ENCODE data around the gene GDF11. TPM values are rescaled to one million over a fixed set of nuclear protein-coding genes. Genes with fewer than 3 reads are reported as not detected.

The GDF11 gene
- total RNA-seq, 1 donor from 2014 or later = 1.4 TPM

- no peak for DNase-seq
These were observed 34.9 kb upstream of the GDF11 start, which contains the start of gene ITGA7 for GRCh38 chr12:55707841-55708694. Gene ITGA7 (minus strand): TSS chr12:55707904. CDS start chr12:55707682, 222 bp downstream.

DNA sequence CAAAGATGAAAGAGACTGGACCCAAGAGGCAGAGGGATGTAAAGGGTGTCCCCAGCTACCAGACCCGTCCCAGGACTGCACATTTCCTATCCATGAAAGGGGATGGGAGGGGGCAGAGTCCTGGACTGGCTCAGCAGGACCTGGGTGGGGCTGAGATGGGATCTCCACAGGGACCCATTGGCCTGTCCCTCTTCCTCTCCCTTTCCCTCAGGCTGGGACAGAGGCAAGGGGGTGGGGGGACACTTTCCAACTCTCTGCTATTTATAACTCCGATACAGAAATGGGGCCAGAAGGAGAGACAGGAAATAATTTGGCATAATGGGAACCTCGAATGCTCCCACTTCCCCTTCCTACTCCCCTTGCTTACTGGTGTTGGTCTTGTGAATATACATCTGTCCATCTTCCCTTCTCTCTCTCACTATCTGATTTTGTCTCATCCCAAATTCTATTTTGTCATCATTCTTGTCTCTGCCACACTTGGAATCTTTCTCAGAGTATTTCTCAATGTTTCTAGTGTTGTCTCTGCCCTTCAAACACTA is 34.2 kb upstream of the GDF11 start:
- DNase-seq = no peak

DNA sequence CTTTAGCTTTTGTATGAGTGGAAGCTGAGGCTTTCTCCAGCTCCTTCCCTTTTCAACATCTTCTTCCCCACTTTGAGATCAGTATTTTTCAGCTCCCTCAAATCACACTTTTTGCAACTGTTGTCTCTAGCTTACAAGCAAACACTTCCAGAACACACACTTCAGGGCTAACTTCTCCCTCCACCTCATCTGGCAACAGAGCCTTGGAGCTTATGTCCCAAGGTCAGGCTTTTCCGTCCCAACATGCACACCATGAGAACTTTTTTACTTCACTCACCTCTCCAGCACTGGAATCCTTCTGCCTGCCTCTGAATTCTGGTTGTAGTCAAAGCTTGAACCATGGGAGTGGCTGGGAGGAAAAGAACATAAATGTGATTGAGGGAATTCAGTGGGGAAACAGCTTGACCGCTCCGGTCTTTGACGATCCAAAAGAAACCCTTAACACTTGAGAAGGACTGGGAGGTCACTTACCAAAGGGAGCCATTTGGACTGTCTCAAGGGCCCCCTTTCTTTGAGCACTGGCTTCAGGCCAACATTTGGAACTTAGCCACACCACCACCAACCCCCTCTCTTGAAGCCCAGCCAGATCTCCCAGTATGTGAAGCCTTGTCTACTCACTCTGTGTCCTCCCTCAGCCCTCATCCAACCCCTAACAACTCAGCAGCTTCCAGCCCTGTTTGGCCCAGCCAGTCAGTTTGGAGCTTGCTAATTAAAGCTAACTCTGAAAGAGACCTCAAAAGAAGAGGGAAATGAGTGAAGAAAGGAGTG is 31.0 kb upstream of the GDF11 start:
- DNase-seq = no peak

- no peak for DNase-seq
These were observed 30.1 kb upstream of the GDF11 start for GRCh38 chr12:55712700-55713415.

DNA sequence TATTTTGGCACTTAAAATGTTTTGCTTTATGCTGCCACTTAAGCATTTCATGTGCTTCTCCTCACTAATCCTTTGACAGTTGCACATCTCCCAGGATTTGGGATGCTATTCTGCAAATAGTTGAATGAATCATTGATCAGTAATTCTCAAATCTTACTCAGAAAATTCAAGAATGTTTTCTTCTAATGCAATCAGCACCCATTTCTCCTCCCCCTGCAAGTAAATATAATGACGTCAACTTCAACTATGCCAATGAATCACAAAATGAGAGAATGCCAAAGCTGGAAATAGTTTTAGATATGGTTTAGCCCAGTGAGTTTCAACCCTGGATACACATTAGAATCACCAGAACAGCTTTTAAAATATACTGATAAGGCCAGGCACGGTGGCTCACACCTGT is 29.2 kb upstream of the GDF11 start:
- DNase-seq = no peak

DNA sequence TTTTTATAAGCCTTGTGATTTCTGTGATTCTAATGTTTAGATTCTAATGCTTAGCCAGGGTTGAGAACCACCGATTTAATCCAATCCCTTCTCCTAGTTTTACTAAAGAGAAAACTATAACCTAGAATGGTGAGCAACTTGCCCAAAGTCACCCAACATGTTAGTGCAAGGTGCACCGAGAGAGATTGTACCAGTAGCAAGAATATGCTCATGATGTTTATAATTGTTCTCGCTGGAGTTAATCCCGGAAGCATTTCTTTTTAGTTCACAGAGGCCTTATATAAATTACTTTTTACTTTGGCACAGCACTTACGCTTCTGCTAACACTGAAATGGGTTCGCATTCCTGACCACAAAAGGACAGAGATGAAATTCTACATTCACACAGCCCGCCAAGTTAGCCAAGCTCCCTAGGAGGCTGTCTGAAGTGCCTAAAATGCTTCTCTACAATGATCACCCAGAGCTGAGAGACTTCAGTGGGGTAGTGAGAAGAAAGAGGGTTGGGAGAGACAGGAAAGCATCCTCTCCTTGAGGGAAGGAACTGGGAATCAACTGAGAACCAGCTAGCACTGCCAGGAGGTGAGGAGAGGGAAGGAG is 27.7 kb upstream of the GDF11 start:
- no peak for DNase-seq

DNA sequence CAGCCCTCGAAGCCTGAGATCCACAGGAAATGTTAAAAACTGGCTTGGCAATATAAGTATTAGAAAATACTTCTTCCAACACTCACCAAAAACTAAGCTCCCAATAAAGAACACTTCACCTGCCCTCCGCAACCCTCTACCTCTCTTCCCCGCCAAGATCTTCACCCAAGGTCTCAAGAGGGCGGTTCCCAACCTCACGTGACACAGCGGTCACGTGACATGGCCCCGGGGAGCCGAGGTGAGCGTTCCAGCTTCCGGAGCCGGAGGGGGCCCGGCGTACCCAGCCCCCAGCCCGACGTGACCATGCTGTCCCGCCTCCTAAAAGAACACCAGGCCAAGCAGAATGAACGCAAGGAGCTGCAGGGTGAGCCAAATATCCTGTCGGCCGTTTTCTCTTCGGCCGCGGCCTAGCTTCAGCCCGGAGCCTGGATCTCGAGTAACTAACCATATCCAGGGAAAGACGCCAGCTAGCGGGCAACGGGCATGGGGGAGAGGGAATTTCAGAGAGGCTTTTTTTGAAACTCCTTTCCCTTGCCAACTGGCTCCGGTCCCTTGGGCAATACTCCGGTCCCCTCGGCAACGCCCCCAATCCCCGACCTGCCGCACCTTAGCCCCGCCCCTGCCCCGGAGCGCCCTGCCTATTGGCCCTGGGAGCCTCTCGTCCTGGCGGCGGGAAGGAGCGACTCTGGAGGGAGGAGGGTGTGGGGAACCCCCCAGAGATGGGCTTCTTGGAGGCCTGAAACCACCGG is 26.9 kb upstream of the GDF11 start, which contains the start of gene BLOC1S1:
Gene BLOC1S1, plus strand, starts transcription at position 214 of the 749 bp plus-strand sequence. Its CDS starts 6 bp downstream, at position 220.
- DNase-seq = peak; percentile 94

- no peak for DNase-seq
These were observed 26.4 kb upstream of the GDF11 start for GRCh38 chr12:55716582-55716957.

DNA sequence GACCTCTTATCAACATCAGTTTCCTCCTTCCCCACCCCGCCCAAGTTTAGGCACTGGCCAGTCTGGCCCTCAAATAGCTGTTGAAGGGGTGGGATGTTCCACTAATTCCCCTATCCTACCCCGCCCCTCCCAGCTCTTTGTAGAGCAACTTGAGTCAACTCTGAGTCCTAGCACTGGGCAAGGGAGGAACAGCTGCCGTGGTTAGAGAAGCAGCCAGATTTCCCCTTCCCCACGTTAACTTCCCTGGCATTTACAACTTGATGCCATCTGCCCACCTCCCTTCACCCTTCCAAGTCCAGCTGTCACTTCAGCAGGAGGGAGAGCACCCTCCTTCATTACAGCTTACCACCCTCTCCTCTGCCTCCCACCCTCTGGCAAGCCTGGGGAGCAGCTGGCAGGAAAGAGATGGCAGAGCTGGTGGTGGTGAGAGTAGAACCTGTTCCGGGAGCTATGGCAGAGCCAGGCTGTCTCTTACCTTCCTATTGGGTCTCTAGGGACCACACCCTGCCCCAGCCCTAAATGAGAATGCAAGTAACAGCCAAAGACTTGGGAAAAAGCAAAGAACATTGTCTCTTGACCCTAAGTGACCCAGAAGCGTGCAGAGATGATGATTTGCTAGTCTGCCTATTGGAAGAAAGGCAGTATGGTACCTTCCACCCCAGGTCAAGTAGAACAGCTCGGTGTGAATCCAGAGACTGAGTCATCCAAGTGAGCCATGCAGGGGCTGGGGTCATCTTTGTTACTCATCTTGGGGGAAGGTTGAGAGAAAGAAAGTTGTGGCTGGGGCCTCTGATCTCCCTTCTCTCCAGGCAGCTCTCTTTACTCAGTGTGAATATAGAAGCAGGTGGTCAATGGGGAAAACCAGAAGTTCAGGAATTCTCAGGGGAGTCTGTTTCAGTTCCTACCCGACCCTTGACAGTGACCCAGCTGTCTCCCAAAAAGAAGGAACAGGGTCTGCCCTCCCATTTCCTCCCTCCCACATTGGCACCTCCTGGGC is 25.6 kb upstream of the GDF11 start:
- peak; percentile 43 for DNase-seq

GRCh38 chr12:55718015-55718414 is 24.9 kb upstream of the GDF11 start:
- peak; percentile 39 for DNase-seq

DNA sequence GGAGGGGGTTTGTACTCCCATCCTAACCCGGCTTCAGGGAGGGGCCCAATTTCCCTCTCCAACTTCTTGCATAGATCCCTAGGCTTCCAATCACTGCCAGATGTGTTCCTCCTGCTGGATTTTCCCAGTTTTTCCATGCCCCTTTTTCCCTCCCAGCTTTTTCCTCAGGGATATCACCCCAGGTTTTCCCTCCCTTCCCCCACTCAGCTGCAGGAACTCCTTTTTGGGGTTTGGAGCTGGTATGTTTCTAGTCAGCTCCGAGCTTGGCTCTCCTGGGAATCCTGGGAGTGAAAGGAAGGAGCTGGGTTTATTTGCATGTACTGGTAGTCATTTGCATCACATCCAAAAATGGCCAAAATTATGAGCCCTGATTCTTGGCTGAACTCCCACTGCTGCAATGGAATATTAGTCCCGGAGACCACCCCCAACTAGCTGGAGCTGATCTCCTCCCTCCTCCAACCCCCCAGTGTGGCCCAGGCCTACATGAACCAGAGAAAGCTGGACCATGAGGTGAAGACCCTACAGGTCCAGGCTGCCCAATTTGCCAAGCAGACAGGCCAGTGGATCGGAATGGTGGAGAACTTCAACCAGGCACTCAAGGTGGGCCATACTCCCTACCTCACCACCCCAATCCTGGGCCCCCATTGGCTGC is 24.2 kb upstream of the GDF11 start:
- DNase-seq = no peak

DNA sequence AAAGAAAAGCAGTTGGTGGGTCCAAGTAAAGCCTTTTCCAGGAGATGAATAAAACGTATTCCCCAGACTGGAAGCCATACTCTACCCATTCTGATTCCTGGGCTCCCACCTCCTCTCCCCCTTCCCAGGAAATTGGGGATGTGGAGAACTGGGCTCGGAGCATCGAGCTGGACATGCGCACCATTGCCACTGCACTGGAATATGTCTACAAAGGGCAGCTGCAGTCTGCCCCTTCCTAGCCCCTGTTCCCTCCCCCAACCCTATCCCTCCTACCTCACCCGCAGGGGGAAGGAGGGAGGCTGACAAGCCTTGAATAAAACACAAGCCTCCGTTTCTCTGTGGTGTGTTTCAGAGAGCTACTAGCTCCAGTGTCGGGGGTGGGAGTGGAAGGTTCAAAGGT is 23.6 kb upstream of the GDF11 start:
- no peak for DNase-seq

GRCh38 chr12:55720071-55720564 is 22.8 kb upstream of the GDF11 start, which contains the start of gene RDH5:
Gene RDH5 (plus strand): TSS chr12:55720393. CDS start chr12:55721185, 792 bp downstream.
- no peak for DNase-seq

DNA sequence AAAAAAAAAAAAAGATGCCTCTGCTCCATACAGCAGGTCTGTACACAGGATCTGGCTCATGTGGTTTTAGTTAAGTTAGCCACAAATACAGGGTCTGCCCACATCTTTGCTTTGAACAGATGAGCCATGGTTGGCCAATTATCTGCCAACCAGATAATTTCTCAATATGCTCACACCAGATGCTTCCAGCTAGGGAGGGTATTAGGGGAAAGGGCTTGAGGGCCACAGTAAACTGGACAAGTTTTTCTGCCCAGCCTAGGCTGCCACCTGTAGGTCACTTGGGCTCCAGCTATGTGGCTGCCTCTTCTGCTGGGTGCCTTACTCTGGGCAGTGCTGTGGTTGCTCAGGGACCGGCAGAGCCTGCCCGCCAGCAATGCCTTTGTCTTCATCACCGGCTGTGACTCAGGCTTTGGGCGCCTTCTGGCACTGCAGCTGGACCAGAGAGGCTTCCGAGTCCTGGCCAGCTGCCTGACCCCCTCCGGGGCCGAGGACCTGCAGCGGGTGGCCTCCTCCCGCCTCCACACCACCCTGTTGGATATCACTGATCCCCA is 22.0 kb upstream of the GDF11 start:
- DNase-seq = peak; percentile 93

DNA sequence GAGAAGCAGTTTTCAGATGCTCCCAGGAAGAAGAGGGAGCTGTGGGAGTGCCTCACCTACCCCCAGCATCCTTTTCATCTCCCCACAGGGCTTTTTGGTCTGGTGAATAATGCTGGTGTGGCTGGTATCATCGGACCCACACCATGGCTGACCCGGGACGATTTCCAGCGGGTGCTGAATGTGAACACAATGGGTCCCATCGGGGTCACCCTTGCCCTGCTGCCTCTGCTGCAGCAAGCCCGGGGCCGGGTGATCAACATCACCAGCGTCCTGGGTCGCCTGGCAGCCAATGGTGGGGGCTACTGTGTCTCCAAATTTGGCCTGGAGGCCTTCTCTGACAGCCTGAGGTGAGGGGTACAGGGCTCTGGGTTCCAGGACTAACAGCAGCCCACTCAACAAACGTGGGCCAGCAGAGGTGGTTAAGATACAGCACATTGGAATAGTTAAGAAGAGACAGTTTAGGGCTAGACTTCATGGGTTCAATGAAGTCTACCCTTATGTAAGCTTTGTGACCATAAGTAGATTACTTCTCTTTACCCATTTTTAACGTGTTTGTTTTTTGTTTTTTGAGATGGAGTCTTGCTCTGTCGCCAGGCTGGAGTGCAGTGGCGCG is 21.2 kb upstream of the GDF11 start:
- no peak for DNase-seq

- no peak for DNase-seq
These were observed 20.0 kb upstream of the GDF11 start for GRCh38 chr12:55722948-55723347.

DNA sequence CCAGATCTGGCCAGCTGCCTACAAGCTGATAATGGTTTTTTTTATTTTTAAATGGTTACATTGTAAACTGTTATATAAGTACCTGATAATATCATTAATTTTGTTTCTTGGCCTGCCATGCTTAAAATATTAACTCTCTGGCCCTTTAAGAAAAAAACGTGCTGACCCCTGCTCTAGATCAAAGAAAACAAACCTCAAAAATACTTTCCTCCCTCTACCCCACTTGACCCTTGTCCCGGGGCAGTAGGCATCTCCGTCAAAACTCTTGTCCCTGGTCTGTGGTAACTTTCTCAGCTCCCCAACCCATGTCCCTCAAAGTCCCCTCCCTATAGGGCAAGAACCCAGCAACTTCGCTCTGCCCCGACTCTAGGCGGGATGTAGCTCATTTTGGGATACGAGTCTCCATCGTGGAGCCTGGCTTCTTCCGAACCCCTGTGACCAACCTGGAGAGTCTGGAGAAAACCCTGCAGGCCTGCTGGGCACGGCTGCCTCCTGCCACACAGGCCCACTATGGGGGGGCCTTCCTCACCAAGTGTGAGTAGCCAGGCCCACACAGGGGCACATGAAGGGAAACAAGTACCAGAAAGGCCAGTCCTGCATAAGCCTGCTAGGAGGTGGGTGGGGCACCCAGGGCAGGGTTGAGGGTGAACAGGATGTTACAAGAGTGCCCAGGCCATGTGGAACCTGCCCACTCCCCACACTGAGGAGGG is 19.3 kb upstream of the GDF11 start:
- no peak for DNase-seq
